GM06990 (cell line): ENCODE results near the gene PITPNM3.

Experiments used
- DNase-seq: peaks from one replicate; pipeline ENCODE4 v3.0.0-alpha.2; 2011; ENCODE audit not compliant: insufficient read length; ENCODE audit errors: extremely low read depth
- H3K27me3 ChIP-seq: replicated peaks from 2 replicates; pipeline ENCODE4 v1.6.0; 2011; ENCODE audit warnings: low read length; ENCODE audit not compliant: control insufficient read depth, insufficient read depth
- H3K36me3 ChIP-seq: 2 replicates; pipeline ENCODE4 v1.5.1; 2011; ENCODE audit warnings: low read length; ENCODE audit not compliant: control insufficient read depth, insufficient read depth
- H3K4me3 ChIP-seq: replicated peaks from 2 replicates; pipeline ENCODE4 v1.5.1; 2011; ENCODE audit warnings: low read depth, mild to moderate bottlenecking, control low read depth, low read length
- CTCF ChIP-seq: IDR thresholded peaks from 2 replicates; pipeline ENCODE4 v1.5.1; 2011; ENCODE audit warnings: low read length, control low read depth, mild to moderate bottlenecking, inconsistent platforms; ENCODE audit not compliant: insufficient read depth, poor library complexity, severe bottlenecking

Gene PITPNM3

GRCh38 chr17:6555331-6556120, 829 bp downstream of the PITPNM3 start:
- no peak for DNase-seq

GRCh38 chr17:6554871-6555330, 1.5 kb downstream of the PITPNM3 start:
- peaks cover 7% of the 10 kb centered on the region for H3K27me3 ChIP-seq
- no peaks in the 10 kb centered on the region for H3K36me3 ChIP-seq
- no peak for DNase-seq
- no peak overlapping the region for H3K4me3 ChIP-seq
- no peak for TF ChIP-seq CTCF

More at GRCh38 chr17:6555331-6556120, 829 bp downstream of the PITPNM3 start:
- TF ChIP-seq CTCF: no peak
- H3K36me3 ChIP-seq: no peaks in the 10 kb centered on the region
- no peak overlapping the region for H3K4me3 ChIP-seq
- H3K27me3 ChIP-seq: peaks cover 7% of the 10 kb centered on the region

GRCh38 chr17:6554342-6554741, 2.0 kb downstream of the PITPNM3 start:
- TF ChIP-seq CTCF: no peak
- Histone ChIP-seq H3K27me3 (peaks cover 7% of the 10 kb centered on the region), H3K4me3 (no peak overlapping the region), H3K36me3 (no peaks in the 10 kb centered on the region)
- no peak for DNase-seq

GRCh38 chr17:6551869-6552531, 4.4 kb downstream of the PITPNM3 start:
- no peak for TF ChIP-seq CTCF
- H3K4me3 ChIP-seq: no peak overlapping the region
- peaks cover 7% of the 10 kb centered on the region for H3K27me3 ChIP-seq
- no peaks in the 10 kb centered on the region for H3K36me3 ChIP-seq
- DNase-seq: no peak

- DNase-seq: no peak
- Histone ChIP-seq H3K36me3 (no peaks in the 10 kb centered on the region), H3K27me3 (peaks cover 7% of the 10 kb centered on the region), H3K4me3 (no peak overlapping the region)
- TF ChIP-seq CTCF: no peak
Measured at GRCh38 chr17:6551356-6551755, 5.0 kb downstream of the PITPNM3 start.
